ENCODE measurements around the gene GPR75.

GPR75 gene

DNA sequence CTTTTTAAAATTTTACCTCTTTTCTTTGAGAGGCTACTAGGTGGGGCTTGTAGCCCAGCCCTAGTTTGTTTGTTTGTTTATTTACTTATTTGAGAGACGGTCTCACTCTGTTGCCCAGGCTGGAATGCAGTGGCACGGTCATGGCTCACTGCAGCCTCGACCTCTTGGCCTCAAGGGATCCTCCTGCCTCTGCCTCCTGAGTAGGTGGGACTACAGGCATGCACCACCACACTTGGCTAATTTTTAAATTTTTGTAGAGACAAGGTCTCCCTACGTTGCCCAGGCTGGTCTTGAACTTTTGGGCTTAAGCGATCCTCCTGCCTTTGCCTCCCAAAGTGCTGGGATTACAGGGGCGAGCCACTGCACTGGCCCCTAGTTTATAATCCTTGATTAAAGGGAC is 38.0 kb downstream of the GPR75 start:
- no peak for DNase-seq (ENCODE audit: low read depth)
- no peak overlapping the region for H3K4me3 ChIP-seq (ENCODE audit: low read depth, low read length)
- TF ChIP-seq, protein P1, sequence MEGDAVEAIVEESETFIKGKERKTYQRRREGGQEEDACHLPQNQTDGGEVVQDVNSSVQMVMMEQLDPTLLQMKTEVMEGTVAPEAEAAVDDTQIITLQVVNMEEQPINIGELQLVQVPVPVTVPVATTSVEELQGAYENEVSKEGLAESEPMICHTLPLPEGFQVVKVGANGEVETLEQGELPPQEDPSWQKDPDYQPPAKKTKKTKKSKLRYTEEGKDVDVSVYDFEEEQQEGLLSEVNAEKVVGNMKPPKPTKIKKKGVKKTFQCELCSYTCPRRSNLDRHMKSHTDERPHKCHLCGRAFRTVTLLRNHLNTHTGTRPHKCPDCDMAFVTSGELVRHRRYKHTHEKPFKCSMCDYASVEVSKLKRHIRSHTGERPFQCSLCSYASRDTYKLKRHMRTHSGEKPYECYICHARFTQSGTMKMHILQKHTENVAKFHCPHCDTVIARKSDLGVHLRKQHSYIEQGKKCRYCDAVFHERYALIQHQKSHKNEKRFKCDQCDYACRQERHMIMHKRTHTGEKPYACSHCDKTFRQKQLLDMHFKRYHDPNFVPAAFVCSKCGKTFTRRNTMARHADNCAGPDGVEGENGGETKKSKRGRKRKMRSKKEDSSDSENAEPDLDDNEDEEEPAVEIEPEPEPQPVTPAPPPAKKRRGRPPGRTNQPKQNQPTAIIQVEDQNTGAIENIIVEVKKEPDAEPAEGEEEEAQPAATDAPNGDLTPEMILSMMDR (IDR thresholded peaks at IDR 0.05; ENCODE audit: control insufficient read depth, extremely low read depth, insufficient read depth), result no peak

DNA sequence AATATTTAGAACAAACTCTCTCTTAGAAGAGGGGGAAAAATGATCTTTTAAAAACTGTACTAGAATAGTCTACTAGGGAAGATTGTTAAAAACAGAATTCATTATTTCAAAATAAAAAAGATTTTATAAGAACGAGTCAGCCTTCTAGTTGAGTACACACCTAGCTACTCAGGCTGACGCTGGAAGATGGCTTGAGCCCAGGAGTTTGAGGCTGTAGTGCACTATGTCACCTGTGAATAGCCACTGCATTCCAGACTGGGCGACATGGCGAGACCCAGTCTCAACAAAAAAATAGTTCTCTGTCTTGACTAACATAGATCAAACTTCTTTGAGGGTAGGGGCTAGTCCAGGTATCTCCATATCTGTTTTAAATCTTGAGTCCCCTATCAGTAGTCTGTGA is 39.1 kb downstream of the GPR75 start:
- DNase-seq (ENCODE audit: low read depth), result no peak
- no peak overlapping the region for H3K4me3 ChIP-seq (ENCODE audit: low read depth, low read length)
- TF ChIP-seq, protein P1 (IDR thresholded peaks at IDR 0.05; ENCODE audit: control insufficient read depth, extremely low read depth, insufficient read depth), result no peak

DNA sequence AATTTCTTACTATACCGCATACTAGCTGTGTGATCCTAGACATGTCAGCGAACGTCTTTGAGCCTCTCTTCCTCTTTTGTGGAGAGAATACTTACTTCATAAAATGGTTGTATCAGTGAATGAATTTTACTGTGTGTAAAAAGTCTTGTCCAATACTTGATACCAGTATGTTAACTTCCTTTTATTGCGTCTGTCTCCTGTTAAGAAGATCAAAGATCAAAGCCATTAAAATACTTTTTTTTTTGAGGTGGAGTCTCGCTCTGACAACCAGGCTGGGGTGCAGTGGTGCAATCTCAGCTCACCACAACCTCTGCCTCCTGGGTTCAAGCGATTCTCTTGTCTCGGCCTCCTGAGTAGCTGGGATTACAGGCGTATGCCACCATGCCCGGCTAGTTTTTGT is 39.7 kb downstream of the GPR75 start:
- DNase-seq (ENCODE audit: low read depth), result no peak
- H3K4me3 ChIP-seq (ENCODE audit: low read depth, low read length), result no peak overlapping the region
- TF ChIP-seq, protein P1 (IDR thresholded peaks at IDR 0.05; ENCODE audit: control insufficient read depth, extremely low read depth, insufficient read depth), result no peak

DNA sequence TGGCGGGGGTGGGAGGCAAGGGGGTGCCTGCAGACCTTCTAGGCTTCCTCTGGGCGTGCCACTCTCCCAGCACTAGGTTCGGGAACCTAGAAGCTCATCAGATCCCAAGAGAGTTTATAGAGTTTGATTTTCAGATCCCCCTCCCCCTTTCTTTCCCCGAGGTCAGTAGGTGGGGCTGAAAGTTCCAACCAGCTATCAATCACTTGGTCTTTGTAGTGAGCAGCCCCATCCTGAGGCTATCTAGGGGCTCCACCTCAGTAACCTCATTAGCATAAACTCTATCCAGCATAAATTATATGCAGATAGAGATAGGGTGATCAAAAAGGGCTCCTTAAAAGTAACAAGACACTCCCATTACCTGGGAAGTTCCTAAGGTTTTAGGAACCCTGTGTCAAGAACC is 40.1 kb downstream of the GPR75 start:
- no peak overlapping the region for H3K4me3 ChIP-seq (ENCODE audit: low read depth, low read length)
- TF ChIP-seq, protein P1 (IDR thresholded peaks at IDR 0.05; ENCODE audit: control insufficient read depth, extremely low read depth, insufficient read depth), result no peak
- no peak for DNase-seq (ENCODE audit: low read depth)

DNA sequence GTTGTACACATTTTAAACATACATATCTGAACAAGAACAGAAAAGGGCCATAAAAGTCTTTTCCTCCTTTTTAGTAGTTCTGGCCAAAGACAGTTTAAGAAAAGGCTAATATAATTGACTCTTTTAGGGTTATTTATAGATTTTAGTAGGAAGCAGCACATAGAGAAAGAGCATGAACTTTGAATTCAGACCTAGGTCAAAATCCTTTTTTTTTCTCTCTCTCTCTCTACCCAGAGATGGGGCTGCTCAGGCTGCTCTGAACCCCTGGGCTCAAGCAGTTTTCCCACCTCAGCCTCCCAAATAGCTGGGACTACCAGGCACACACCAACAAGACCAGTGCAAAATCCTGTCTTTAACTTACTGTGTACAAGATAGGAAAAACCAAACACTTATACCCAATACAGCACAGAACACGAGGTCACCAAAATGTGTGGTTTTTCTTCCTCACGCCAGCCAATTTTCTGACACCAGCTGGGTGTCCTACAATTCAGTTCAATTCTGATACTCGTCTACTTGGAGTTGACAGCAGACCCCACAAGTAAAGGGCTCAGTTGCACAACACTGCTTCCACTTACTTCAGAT is 40.8 kb downstream of the GPR75 start:
- no peak overlapping the region for H3K4me3 ChIP-seq (ENCODE audit: low read depth, low read length)
- TF ChIP-seq, protein P1 (IDR thresholded peaks at IDR 0.05; ENCODE audit: control insufficient read depth, extremely low read depth, insufficient read depth), result no peak
- no peak for DNase-seq (ENCODE audit: low read depth)

DNA sequence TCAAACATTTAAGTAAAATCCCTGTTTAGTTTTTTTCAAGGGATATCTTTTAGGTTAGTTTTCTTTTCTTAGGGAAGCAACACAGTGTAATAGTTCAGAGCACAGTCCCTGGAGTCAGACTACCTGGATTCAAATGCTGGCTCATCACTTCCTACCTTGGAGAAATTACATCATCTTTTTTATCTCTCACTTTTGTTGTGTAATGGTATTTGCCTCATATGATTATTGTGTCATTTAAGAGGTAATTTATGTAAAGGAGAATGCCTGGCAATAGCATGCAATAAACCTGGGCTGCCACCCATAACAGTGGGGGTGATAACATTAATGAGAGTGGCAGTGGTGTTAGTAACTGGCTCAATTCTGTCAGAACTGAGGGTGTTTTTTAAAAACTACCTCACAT is 46.6 kb downstream of the GPR75 start:
- TF ChIP-seq, protein P1 (IDR thresholded peaks at IDR 0.05; ENCODE audit: control insufficient read depth, extremely low read depth, insufficient read depth), result no peak
- DNase-seq (ENCODE audit: low read depth), result no peak
- no peak overlapping the region for H3K4me3 ChIP-seq (ENCODE audit: low read depth, low read length)

DNA sequence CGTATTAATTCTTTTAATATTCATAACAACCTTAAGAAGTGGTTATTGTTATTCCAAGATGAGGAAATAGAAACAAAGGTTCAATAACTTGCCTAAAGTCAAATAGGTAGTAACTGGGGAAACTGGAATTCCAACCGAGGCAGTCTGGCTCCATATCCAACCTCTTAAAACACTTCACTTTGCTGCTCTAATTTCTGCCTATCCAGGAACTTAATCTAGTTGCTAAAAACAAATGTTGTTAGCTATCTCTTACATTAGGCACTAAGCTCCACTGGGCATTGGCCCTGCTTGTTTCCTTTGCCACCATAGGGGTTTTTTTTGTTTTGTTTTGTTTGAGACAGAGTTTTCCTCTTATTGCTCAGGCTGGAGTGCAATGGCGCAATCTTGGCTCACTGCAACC is 48.2 kb downstream of the GPR75 start:
- DNase-seq (ENCODE audit: low read depth), result no peak
- TF ChIP-seq, protein P1 (IDR thresholded peaks at IDR 0.05; ENCODE audit: control insufficient read depth, extremely low read depth, insufficient read depth), result no peak
- H3K4me3 ChIP-seq (ENCODE audit: low read depth, low read length), result no peak overlapping the region

Measured in LNCaP clone FGC (cell line).